Activated T-cell treated with anti-CD3 and anti-CD28 coated beads, Interleukin-2, amount 50 U/mL, for 24 hours (primary cell): ENCODE measurements around the gene PRDM16.

ENCODE experiments used
- DNase-seq: peaks from one replicate; pipeline ENCODE4 v3.0.0-alpha.2; 2020
- H3K27ac Mint-ChIP-seq: 2 replicates; pipeline ENCODE4 v1.8.0; 2020; ENCODE audit warnings: mild to moderate bottlenecking, mixed read lengths
- H3K27me3 Mint-ChIP-seq: 2 replicates; pipeline ENCODE4 v1.8.0; 2020; ENCODE audit warnings: mixed read lengths
- H3K36me3 Mint-ChIP-seq: 2 replicates; pipeline ENCODE4 v1.8.0; 2020; ENCODE audit warnings: low read depth, mixed read lengths
- H3K4me1 Mint-ChIP-seq: 2 replicates; pipeline ENCODE4 v1.8.0; 2020; ENCODE audit warnings: low read depth, mixed read lengths
- H3K4me3 Mint-ChIP-seq: 2 replicates; pipeline ENCODE4 v1.8.0; 2020; ENCODE audit warnings: mild to moderate bottlenecking, moderate library complexity, mixed read lengths
- H3K9me3 Mint-ChIP-seq: 2 replicates; pipeline ENCODE4 v1.8.0; 2020; ENCODE audit warnings: mixed read lengths

Gene PRDM16

DNA sequence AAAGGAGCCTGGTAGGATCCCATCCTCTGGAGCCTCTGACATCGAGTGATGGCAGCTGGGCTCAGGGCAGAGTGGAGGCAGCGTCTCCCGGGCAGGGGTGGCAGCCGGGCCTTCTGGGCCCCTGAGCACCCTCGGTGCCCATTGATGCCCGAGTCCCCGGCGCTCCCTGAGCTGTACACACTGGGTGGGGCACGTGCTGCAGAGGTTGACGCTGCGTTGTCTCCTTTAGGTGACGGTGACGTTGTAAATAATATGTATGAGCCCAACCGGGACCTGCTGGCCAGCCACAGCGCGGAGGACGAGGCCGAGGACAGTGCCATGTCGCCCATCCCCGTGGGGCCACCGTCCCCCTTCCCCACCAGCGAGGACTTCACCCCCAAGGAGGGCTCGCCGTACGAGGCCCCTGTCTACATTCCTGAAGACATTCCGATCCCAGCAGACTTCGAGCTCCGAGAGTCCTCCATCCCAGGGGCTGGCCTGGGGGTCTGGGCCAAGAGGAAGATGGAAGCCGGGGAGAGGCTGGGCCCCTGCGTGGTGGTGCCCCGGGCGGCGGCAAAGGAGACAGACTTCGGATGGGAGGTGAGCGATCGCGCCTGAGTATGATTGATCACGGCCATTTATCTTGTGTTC, 117.0 kb downstream of the PRDM16 start:
- Mint-ChIP-seq H3K4me1 (no peaks in the 10 kb centered on the region), H3K4me3 (no peak overlapping the region), H3K9me3 (no peaks in the 10 kb centered on the region), H3K27me3 (peaks cover 63% of the 10 kb centered on the region), H3K36me3 (no peaks in the 10 kb centered on the region), H3K27ac (no peak overlapping the region)
- DNase-seq: no peak

DNA sequence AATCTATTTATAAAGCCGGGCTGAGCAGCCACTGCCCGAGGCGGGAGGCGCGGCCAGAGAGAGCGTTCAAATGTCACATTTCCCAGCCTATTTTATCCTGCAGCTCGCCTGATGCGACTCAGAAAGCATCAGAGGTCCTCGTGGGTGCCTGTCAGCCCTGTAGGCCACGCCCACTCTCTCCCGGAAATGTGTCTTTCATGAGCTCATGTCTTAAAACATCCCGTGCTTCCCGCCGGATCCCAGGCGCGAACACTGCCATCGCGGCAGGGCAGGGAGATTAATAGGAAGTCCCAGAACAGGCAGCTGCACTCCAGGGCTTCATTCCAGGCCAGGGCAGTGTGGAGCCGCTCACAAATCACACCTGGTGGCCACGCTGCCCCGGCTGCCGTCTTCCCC, 117.5 kb downstream of the PRDM16 start:
- Mint-ChIP-seq H3K4me3 (no peak overlapping the region), H3K4me1 (no peaks in the 10 kb centered on the region), H3K27ac (no peak overlapping the region), H3K9me3 (no peaks in the 10 kb centered on the region), H3K27me3 (peaks cover 64% of the 10 kb centered on the region), H3K36me3 (no peaks in the 10 kb centered on the region)
- no peak for DNase-seq

GRCh38 chr1:3187415-3188149, 118.6 kb downstream of the PRDM16 start:
- no peak for DNase-seq
- H3K27me3 Mint-ChIP-seq: peaks cover 63% of the 10 kb centered on the region
- H3K27ac Mint-ChIP-seq: no peak overlapping the region
- H3K4me3 Mint-ChIP-seq: no peak overlapping the region
- H3K4me1 Mint-ChIP-seq: no peaks in the 10 kb centered on the region
- H3K9me3 Mint-ChIP-seq: no peaks in the 10 kb centered on the region
- no peaks in the 10 kb centered on the region for H3K36me3 Mint-ChIP-seq

DNA sequence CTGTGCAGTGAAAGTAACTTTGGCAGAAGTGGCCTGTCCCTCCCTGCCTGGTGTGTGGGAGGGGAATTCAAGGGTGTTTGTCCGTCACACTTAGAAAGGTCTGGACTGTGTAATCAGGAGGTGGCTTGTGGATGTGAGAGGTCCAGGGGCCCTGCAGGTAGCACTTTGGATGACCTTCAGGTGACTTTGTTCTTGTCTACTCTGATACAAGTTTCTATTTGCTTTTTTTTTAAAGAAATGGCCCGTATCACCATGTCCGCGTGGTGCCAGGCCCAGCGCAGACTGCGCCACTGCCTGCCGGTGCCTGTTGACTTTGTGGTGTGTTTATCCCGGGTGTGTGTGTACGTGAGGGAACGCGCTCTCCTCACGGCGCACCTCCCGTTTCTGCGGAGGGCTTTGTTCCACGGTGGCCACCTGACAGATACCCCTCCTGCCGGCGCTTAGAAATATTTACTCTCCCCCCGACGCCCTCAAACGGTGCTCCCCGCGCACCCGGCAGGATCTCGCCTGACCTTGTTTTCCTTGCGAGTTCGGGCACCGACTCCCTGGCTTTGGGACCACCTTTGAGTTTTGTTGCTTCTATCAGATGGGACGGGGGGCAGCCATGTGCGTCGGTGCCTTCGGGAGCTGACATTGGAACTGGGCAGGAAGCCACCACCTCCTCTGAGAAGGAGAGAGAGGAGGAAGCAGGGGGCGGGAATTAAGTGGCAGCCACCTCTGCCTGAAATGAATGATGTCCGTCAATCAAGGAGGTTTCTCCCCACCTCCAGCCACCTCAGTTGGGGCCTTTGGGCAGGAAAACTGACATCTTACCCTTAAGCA, 119.4 kb downstream of the PRDM16 start:
- DNase-seq: no peak
- Mint-ChIP-seq H3K36me3 (no peaks in the 10 kb centered on the region), H3K9me3 (no peaks in the 10 kb centered on the region), H3K27me3 (peaks cover 57% of the 10 kb centered on the region), H3K4me3 (no peak overlapping the region), H3K27ac (no peak overlapping the region), H3K4me1 (no peaks in the 10 kb centered on the region)

DNA sequence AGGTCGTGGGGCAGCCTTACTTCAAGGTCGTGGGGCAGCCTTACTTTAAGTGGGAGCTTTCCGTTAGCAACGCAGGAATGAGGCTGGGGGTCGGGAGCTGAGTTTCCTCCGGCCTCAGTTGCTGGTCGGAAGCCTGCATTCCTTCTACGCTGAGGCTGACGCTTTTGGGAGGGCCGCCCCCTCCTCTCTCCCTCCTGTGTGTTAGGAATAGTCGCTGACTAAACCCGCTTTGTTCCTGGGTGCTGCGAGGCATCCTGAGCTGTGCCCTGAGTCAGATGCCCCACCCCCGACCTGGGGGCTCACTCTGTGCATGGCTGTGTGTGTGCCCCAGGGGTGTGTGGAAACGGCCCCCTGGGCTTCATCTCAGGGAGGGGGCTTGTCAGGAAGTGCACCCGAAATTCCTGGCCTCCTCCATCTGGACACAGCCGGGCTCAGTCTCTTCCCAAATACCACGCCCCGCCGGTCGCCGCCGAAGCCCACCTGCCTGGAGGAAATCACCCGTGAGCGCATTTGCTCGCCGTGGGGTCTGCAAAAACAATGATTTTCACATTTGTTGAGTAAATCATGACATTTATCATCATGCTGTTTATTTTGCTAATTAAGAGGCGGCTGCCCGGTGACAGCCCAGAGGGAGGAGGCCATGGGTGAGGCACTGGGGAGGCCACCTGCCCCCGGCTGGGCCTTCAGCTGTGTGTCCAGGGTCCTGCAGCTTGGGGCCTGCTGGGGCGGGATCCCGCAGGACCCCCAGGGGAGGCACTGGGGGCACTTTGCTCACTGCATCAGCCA, 121.4 kb downstream of the PRDM16 start:
- H3K9me3 Mint-ChIP-seq: no peaks in the 10 kb centered on the region
- DNase-seq: no peak
- H3K4me3 Mint-ChIP-seq: no peak overlapping the region
- H3K36me3 Mint-ChIP-seq: no peaks in the 10 kb centered on the region
- no peak overlapping the region for H3K27ac Mint-ChIP-seq
- no peaks in the 10 kb centered on the region for H3K4me1 Mint-ChIP-seq
- H3K27me3 Mint-ChIP-seq: peaks cover 37% of the 10 kb centered on the region

DNA sequence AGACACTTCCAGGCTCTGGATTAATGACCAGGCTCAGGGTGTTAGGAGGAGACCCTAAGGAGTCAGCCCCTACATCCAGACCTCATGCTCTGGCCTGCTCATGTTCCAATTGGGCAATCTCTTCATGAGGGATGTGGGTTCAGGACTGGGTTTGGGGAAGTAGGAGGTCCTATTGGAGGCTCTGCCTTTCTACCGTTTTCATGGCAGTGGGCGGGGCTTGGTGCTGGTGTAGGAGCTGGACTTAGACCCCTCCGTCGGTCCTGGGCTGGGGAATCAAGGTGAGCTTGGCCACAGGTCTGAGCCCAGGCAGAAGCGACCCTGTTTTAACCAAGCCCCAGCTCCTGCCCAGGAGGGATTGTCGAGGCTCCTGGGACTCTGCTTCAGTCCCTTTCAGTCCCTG, 123.4 kb downstream of the PRDM16 start:
- Mint-ChIP-seq H3K27ac (no peak overlapping the region), H3K36me3 (no peaks in the 10 kb centered on the region), H3K27me3 (peaks cover 32% of the 10 kb centered on the region), H3K4me1 (no peaks in the 10 kb centered on the region), H3K9me3 (no peaks in the 10 kb centered on the region), H3K4me3 (no peak overlapping the region)
- no peak for DNase-seq

GRCh38 chr1:3192825-3193224, 123.8 kb downstream of the PRDM16 start:
- Mint-ChIP-seq H3K4me1 (no peaks in the 10 kb centered on the region), H3K4me3 (no peak overlapping the region), H3K36me3 (no peaks in the 10 kb centered on the region), H3K9me3 (no peaks in the 10 kb centered on the region), H3K27me3 (peaks cover 28% of the 10 kb centered on the region), H3K27ac (no peak overlapping the region)
- no peak for DNase-seq

- Mint-ChIP-seq H3K9me3 (no peaks in the 10 kb centered on the region), H3K27me3 (peaks cover 18% of the 10 kb centered on the region), H3K4me1 (no peaks in the 10 kb centered on the region), H3K27ac (no peak overlapping the region), H3K36me3 (no peaks in the 10 kb centered on the region), H3K4me3 (no peak overlapping the region)
- DNase-seq: no peak
Measured at GRCh38 chr1:3193811-3194210, 124.8 kb downstream of the PRDM16 start.

GRCh38 chr1:3194760-3195479, 125.9 kb downstream of the PRDM16 start:
- Mint-ChIP-seq H3K36me3 (no peaks in the 10 kb centered on the region), H3K4me1 (no peaks in the 10 kb centered on the region), H3K27ac (no peak overlapping the region), H3K9me3 (no peaks in the 10 kb centered on the region), H3K27me3 (peaks cover 7% of the 10 kb centered on the region), H3K4me3 (no peak overlapping the region)
- DNase-seq: no peak

DNA sequence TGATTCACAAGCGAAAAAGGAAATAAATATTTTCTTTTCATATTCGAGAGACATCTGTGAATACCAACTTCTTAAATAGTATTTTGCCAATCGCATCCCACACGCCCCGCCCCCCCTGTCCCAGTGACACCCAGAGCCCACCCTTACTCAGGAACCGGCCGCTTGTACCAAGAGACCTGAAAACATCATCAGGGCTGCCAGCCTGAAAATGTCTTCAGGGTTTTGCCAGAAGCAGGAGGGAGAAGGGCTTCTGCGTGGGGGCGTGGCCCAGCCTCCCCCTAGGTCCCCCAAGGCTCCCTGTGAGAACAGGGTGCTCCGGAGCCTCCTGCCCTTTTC, 126.4 kb downstream of the PRDM16 start:
- H3K27me3 Mint-ChIP-seq: peaks cover 4% of the 10 kb centered on the region
- H3K4me3 Mint-ChIP-seq: no peak overlapping the region
- no peaks in the 10 kb centered on the region for H3K36me3 Mint-ChIP-seq
- H3K4me1 Mint-ChIP-seq: no peaks in the 10 kb centered on the region
- DNase-seq: no peak
- H3K9me3 Mint-ChIP-seq: no peaks in the 10 kb centered on the region
- no peak overlapping the region for H3K27ac Mint-ChIP-seq

- Mint-ChIP-seq H3K9me3 (no peaks in the 10 kb centered on the region), H3K36me3 (no peaks in the 10 kb centered on the region), H3K4me3 (no peak overlapping the region), H3K27ac (no peak overlapping the region), H3K27me3 (peaks cover 4% of the 10 kb centered on the region), H3K4me1 (no peaks in the 10 kb centered on the region)
- DNase-seq: no peak
Measured at GRCh38 chr1:3195966-3196515, 127.0 kb downstream of the PRDM16 start.

GRCh38 chr1:3196577-3197245, 127.7 kb downstream of the PRDM16 start:
- H3K9me3 Mint-ChIP-seq: no peaks in the 10 kb centered on the region
- H3K27ac Mint-ChIP-seq: no peak overlapping the region
- no peaks in the 10 kb centered on the region for H3K4me1 Mint-ChIP-seq
- H3K4me3 Mint-ChIP-seq: no peak overlapping the region
- no peaks in the 10 kb centered on the region for H3K36me3 Mint-ChIP-seq
- peaks cover 2% of the 10 kb centered on the region for H3K27me3 Mint-ChIP-seq
- DNase-seq: no peak

DNA sequence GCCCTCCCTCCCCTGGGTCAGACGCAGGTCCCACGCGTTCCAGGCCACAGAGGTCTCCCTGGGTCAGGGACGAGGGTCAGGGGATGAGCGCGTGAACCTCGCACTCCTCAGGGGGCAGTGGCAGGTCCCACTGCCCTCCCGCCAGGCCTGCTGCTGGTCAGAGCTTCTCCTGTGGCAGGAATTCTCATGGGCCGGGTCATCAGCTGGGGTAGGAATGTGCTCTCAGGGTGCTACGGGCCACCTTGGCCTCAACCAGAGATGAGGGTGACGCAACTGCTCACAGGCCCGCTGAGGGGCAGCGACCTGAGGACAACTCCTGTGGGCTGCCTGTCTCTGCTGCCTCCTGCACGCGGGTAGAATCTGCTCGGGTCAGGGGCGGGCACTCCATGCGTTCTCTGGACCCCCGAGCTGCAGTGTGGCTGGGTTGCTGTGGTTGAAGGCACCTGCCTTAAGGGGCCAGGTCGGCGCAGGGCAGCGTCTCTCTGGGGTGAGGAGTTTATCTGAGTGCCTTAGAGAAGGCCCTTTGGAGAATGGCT, 128.8 kb downstream of the PRDM16 start:
- Mint-ChIP-seq H3K4me3 (no peak overlapping the region), H3K9me3 (no peaks in the 10 kb centered on the region), H3K27me3 (peaks cover 2% of the 10 kb centered on the region), H3K27ac (no peak overlapping the region), H3K36me3 (no peaks in the 10 kb centered on the region), H3K4me1 (no peaks in the 10 kb centered on the region)
- no peak for DNase-seq
